DMS 273 (cell line): ENCODE data around the gene SH3GL1.
A peak's percentile ranks its signal among the peaks of the same experiment; 100 is the strongest.
"Not testable (repeated sequence)": the region's sequence is repeated elsewhere in the genome, so short reads cannot be mapped to it uniquely, and the experiment has no call there.

Experiments
- DNase-seq: peaks from one replicate; lab custom pipeline; 2025; ENCODE audit not compliant: unreplicated experiment; lab: John Stamatoyannopoulos, UW

SH3GL1 gene

DNA sequence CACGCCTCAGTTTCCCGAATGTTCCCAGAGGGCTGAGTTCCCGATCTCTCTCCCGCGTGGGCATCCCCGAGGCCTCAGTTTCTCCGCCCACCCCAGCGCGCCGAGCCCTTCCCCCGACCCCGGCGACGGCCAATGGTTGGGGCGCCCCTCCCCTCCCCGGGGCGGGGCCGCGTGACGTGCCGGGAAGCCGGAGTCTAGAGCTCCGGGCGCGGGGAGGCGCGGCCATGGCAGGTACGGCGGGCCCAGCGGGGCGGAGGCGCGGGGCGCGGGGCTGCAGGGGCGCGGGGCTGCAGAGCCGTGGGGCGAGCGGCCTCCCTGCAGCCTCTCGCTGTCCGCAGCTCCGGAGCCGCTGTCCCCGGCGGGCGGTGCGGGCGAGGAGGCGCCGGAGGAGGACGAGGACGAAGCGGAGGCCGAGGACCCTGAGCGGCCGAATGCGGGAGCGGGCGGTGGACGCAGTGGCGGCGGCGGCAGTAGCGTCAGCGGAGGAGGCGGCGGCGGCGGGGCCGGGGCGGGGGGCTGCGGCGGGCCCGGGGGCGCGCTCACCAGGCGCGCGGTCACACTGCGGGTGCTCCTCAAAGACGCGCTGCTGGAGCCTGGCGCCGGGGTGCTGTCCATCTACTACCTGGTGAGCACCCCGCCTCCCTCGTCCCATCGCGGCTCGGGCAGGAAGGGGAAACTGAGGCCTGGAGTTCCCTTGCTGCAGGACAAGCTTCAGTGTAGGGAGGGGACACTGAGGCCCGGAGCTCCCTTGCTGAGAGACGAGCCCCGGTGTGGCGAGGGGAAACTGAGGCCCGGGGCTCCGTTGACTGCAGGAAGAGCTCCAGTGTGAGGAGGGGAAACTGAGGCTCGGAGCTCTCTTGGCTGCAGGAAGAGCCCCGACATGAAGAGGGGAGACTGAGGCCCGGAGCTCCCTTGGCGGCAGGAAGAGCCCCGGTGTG, 56.7 kb downstream of the SH3GL1 start, which contains the start of gene MPND:
MPND (plus strand) TSS at position 193 of the 938 bp plus-strand sequence; CDS start at position 225, 32 bp downstream.
- peak; percentile 95 for DNase-seq

DNA sequence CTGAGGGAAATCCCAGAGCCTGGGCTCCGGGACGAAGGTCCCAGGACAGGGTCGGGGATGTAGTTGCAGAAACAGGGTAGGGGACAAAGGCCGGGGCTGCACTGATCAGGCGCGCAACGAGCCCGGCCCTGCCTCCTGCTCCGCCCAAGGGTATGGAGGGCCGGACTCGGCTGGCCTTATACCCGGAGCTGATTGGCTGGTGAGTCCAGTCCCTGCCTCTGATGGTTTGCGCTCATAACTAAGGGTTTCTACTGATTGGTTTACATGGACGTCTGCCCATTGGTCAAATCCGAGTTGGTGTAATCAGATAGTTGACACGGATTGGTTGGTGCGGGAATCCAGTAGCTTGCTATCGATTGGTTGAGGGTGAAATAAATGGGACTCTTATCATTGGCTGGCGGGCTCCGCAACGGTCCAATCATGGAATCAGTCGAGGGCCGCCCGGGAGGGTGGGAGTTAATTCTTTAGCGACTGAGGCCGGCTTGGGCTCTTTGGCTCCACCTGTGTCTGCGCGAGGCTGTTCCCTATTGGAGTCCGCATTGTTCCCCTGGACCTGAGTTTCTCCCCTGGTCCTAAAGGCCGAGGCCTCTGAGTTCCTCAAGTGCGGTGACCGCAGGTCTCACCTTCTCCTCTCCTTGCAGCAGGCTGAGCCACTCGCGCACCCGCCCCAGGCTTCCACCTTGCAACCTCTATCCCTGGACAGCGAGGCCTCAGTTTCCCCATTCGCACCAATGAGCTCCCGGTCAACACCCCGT, 57.6 kb downstream of the SH3GL1 start:
- peak; percentile 99 for DNase-seq

DNA sequence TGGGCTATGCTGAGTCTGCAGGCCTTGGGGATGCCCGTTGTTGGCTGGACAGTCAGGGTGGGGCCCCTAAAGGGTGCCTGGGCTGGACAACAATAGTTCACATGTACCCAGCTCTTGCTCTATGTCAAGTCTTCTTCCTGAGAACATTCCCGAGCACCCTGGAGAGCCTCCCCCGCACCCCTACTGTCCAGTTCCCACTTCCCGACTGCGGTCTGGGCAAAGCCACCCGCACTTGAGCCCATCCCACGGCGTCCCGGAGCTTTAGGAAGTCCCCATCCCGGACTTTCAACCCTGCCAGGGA, 58.1 kb downstream of the SH3GL1 start:
- no peak for DNase-seq

DNA sequence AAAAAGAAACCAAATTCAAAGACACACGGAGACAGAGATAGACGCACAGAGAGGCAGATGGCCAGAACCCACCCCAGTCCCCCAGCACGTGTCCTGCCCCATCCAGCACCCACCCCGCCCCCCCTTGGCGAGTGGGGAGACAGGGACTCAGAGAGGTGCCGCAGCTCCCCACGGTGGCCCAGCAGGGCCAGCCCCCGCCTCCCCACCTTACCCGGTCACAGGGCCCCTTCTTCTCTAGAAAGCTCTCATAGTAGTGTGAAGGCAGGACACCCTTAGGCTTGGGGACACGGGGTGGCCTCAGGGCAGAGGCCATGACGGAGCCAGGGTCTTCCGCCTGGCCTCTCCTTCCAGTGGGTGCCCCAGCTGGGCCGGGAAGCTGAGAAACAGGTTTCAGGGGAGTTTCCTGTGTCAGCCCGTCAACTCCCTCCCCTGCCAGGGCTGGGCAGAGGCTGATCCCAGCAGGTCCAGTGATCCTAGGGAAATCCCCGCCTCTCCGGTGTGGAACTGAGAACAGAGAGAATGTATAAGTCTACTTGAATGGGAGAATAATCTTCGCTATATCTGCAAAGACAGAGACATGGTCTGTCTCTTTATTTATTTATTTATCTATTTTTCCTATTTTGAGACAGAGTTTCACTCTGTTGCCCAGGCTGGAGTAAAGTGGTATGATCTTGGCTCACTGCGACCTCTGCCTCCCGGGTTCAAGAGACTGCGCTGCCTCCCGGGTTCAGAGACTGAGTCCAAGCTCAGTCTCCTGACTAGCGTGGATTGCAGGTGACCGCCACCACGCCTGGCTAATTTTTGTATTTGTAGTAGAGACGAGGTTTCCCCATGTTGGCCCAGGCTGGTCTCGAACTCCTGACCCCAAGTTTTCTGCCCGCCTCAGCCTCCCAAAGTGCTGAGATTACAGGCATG, 61.6 kb downstream of the SH3GL1 start, which contains the start of gene STAP2:
STAP2 (minus strand) TSS at position 387 of the 915 bp plus-strand sequence; CDS start at position 313, 74 bp downstream.
- no peak for DNase-seq

DNA sequence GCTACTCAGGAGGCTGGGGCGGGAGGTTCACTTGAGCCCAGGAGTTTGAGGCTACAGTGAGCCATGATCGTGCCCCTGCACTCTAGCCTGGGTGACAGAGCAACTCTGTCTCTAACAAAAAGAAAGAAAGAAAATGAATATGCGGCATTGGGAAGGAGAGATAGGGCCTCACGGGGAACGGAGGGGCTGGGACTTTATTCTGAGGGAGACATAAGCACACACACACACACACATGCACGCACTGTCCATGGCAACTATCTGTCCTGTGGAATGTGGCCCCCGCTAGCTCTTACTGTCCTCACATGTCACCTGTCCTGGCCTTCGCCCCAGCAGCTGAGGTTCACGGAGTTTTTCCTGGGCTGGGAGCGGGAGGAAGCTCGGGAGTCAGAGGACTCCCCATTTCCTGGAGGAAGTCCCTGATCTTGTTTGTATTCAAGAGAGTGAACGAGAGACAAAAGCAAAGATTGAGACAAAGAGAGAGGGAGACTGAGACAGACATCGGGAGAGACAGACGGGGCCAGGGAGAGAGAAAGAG, 62.4 kb downstream of the SH3GL1 start:
- no peak for DNase-seq

DNA sequence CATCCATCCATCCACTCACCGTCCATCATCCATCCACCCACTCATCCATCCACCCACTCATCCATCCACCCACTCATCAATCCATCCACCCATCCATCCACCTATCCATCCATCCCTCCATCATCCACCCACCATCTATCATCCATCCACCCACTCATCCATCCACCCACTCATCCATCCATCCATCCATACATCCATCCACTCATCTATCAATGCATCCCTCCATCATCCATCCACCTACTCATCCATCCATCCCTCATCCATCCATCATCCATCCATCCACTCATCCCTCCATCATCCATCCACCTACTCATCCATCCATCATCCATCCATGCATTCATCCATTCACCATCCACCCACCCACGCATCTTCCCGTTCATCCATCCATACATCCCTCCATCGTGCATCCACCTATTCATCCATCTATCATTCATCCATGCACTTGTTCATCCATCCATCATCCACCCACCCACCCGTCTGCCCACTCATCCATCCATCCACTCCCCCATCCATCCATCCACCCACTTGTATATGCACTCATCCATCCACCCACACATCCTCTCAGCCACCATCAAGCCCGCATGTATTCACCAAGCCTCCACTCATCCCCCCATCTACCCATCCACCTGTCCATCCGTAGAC, 65.3 kb downstream of the SH3GL1 start:
- no peak for DNase-seq

DNA sequence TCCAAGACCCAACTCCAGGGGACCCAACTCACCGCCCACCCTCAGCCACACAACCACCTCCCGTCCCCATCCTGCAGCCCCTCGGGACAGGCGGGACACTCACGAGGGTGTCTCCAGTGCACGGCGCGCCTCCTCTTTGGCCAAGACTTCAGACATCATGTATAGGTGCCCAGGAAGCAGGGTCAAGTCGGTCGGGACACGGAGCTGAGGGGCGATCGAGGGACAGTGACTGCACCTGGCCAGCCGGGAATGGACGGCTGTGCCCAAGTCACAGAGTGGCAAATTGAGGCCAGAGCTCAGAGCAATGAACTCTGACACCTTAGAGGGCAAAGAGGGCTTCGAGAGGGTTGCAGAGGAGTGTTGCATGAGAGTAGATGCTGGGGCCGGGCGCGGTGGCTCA, 70.5 kb downstream of the SH3GL1 start:
- no peak for DNase-seq

DNA sequence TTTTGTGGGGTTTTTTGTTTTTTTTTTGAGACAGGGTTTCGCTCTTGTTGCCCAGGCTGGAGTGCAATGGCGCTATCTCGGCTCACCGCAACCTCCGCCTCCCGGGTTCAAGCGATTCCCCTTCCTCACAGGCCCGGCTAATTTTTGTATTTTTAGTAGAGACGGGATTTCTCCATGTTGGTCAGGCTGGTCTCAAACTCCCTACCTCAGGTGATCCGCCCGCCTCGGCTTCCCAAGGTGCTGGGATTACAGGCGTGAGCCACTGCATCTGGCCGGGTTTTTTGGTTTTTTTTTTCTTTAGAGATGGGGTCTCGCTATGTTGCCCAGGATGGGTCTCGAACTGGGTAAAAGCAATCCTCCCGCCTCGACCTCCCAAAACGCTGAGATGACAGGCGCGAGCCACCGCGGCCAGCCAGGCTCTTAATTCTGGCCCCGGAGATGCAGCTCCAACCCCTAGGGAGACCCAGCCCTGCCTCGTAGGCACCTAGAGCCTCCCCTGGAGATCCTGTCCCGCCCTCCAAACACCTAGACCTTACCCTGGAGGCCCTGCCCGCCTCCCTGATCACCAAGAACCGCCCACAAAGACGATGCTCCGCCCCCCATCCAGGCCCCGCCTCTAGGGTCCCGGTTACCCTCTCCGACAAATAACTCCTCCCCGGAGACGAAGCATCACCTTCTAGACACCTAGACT, 71.2 kb downstream of the SH3GL1 start:
- not testable (repeated sequence) for DNase-seq

DNA sequence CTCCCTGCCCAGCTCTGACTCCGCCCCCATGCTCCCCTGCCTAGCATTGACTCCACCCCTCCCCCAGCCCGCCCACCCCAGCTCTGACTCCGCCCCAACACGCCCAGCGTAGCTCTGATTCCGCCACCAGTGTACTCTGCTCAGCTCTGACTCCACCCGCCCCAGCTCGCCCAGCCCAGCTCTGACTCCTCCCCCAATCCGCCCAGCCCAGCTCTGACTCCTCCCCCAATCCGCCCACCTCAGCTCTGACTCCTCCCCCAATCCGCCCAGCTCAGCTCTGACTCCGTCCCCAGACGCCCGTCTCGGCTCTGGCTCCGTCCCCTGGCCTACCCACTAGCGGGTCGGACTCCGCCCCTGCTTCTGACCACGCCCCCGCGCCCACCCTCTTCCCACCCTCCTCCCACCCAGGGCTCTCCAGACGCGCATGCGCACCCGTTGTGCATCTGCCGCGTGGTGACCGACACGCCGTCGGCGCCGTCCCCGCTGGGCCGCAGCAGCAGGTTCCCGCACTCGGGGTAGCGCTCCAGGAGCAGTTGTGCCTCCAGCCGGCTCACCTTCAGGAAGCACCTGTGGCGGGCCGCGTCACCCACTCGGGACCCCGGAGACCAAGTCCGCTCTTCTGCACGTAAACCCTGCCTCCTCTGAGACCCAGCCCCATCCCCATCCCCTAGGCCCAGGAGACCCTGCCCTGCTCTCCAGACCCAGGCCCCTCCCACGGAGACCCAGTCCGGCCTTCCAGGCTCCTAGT, 71.9 kb downstream of the SH3GL1 start:
- no peak for DNase-seq

DNA sequence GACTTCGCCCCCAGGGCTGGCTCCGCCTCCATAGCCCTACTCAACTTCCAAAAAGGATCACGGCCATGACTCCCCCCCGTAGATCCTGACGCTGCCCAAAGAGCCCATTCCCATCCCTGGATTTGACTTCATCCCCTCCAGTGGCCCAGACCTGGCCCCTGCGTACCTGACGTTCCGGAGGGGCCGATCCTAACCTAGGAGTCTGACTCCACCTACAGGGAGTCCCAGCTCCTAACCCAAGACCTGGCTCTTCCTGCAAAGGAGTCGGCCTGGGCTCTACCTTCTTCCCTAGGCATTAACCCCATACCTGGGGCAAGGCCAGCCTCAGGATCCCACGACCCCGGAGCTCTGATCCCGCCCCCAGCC, 72.5 kb downstream of the SH3GL1 start:
- no peak for DNase-seq

DNA sequence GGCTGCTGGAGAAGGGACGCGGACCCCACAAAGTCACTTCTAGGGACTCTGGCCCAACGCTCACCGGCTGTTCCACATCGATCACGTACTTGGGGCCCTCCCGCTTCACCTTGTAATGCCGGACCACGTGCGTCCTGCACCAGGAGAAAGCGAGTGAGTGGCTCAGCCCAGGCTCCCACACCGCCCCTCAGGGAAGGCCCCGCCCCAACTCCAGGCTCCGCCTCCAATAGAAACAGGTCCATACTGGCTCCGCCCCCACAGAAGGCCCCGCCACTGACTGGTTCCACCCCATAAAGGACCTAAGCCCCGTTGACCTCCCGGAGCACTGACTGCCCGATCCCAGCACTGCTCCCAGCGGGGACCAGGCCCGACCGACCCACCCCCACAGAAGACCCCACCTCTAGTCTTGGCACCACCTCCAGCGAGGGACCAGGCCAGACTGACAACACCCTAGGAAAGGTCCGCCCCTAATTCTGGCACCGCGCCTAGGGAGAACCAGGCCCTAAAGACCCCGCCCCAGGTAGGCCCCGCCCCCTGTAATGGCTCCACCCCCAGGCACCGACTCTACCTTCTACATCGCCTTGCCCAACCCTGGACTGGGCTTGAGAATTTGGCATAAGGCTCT, 73.0 kb downstream of the SH3GL1 start:
- DNase-seq, result peak; percentile 50

DNA sequence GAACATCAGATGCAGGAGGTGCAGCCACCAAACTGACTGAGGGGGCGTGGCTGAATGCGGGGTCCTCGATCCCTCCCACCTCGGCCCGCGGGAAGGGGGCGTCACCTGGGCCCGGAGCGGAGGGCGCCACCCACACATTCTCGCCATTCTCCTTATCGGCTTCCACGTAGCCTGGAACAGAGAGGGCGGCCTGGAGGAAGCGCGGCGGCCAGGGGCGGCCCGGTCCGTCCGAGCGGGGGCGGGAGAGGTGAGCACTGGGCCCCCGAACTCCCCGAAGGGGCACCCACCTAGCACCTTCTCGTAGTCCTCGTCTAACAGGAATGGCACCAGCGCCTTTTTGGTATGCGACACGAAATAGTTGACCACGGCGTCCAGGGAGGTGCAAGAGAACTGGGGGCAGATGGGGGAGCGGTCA, 73.5 kb downstream of the SH3GL1 start:
- DNase-seq, result no peak

DNA sequence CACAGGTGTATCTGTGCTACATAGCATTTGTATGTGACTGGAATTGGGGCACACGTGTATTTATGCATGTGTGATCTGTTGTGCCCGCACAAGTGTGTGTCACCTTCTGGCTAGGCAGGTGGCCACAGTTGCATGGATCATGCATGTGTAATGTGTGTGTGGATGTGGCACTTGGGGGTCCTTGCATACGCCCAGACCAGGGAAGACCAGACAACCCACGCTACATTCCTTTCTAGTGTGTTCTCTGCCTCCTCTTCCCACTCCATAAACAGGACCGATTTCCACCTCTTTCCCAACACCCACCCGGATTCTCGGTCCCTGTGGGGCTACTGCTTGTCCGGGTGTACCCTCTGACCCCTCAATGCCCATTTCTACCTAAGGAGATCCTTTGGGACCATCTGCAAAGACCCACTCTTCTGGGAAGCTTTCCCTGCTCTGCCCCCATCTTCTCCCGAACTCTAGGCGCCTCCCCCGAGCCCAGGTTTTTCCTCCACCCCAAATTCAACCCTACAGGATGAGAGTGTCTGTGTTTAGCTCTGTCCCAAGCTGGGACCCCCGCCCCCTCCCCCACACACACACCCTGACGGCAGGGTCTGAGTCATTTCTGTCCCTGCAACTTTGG, 74.0 kb downstream of the SH3GL1 start:
- DNase-seq, result no peak

DNA sequence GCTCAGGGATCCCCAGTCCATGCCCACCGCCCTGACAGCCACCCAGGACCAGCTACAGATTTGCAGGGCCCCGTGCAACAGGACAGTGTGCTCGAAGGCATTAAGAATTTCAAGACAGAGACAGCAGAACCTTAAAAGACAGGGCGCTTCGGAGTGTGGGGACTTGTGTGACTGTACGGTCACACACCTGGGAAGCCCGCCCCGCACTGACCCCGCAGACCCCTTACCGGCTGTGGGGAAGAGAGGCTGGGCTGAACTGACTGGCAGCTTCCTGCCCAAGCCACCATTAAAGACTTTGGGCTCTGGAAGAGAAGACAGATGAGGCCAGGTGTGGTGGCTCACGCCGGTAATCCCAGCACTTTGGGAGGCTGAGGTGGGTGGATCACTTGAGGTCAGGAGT, 76.1 kb downstream of the SH3GL1 start:
- DNase-seq, result no peak

DNA sequence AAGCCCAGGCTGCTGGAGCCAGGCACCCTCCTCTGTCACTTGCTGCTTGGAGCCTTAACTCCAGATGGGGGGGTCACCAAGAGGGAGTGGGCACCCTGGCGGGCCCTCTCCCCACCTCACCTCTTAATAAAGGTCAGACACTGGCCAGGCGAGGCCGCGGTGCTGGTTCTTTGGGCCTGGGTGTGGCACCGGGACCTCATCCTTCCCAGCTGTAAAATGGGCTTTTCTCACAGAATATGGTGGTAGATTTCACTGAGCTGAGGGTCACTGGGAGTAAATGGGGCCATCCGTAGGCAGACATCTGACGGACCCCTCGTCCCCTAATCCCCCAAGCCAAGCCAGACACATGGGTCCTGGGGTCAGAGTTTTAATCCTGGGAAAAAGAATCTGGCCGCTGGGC, 76.7 kb downstream of the SH3GL1 start:
- no peak for DNase-seq

DNA sequence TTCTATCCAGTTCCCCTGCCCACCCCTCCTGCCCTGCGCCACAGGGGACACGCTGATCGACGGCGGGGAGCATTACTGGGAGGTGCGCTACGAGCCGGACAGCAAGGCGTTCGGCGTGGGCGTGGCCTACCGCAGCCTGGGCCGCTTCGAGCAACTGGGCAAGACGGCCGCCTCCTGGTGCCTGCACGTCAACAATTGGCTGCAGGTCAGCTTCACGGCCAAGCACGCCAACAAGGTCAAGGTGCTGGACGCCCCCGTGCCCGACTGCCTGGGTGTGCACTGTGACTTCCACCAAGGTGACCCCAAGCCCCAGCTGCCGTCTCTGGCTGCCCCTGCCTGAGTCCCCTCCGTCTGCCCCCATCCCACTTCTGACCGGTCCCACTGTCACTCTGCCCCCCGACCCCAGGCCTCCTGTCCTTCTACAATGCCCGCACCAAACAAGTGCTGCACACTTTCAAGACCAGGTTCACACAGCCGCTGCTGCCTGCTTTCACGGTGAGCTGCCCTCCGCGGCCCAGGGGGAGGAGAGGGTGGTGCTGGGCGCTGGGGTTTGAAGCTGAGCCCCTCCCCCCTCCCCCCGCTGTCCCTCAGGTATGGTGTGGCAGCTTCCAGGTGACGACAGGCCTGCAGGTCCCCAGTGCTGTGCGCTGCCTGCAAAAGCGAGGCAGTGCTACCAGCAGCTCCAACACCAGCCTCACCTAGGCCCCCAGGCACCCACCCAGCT, 77.2 kb downstream of the SH3GL1 start:
- DNase-seq, result no peak

DNA sequence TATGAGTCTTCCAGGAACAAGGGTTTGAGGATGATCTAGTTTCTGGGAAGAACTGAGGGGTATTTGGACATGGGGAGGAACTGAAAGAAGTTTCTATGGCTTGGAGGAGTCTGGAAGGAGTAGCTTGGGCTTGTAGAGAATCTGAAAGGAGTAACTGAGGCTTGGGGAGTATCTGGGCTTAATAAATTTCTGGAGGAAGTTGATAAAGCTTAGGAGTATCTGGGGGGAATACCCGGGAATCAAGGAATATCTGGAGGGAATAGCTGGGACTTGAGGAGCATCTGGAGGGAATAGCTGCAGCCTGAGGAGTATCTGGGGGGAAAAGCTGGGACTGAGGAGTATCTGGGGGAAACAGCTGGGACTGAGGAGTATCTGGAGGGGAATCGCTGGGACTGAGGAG, 79.9 kb downstream of the SH3GL1 start:
- DNase-seq, result no peak
